HCT116 (cell line): ENCODE results near the gene PLB1.

Experiments
- FOSL1 ChIP-seq: IDR thresholded peaks from 2 replicates; pipeline ENCODE4 v1.6.1; 2012; ENCODE audit warnings: low read depth
- POLR2A ChIP-seq: IDR thresholded peaks from 2 replicates; pipeline ENCODE4 v1.7.0; 2011; ENCODE audit warnings: borderline replicate concordance; ENCODE audit not compliant: insufficient read depth, insufficient read length; ENCODE audit errors: extremely low read depth
- POLR2AphosphoS5 ChIP-seq: IDR thresholded peaks from 2 replicates; pipeline ENCODE4 v1.6.1; 2011; ENCODE audit warnings: mild to moderate bottlenecking, low read depth, low read length, moderate library complexity
- RAD21 ChIP-seq: IDR thresholded peaks from 2 replicates; pipeline ENCODE4 v1.6.1; 2012; ENCODE audit warnings: low read depth, mild to moderate bottlenecking
- TF ChIP-seq, protein P1 (sequence below): IDR thresholded peaks from 2 replicates; pipeline ENCODE4 v1.6.1; 2012
- TF ChIP-seq, protein P2 (sequence below), 3 experiments: fragments of 200-600 bp in 1 of 3; sonication (generic) in 1 of 3; IDR thresholded peaks in 2 of 3; conservative IDR thresholded peaks in 1 of 3; 2 replicates each; pipeline ENCODE4 v1.5.1; 2012 to 2017; ENCODE audit warnings: low read depth in 2 of 3, low read length in 2 of 3, antibody characterized with exemption in 1 of 3, borderline replicate concordance in 1 of 3, control low read depth in 1 of 3, mild to moderate bottlenecking in 1 of 3, mixed read lengths in 1 of 3, mixed run types in 1 of 3, moderate library complexity in 1 of 3; ENCODE audit not compliant: insufficient read depth in 1 of 3
- TF ChIP-seq, protein P3 (sequence below): IDR thresholded peaks from 2 replicates; pipeline ENCODE4 v1.6.1; 2012

DNA sequence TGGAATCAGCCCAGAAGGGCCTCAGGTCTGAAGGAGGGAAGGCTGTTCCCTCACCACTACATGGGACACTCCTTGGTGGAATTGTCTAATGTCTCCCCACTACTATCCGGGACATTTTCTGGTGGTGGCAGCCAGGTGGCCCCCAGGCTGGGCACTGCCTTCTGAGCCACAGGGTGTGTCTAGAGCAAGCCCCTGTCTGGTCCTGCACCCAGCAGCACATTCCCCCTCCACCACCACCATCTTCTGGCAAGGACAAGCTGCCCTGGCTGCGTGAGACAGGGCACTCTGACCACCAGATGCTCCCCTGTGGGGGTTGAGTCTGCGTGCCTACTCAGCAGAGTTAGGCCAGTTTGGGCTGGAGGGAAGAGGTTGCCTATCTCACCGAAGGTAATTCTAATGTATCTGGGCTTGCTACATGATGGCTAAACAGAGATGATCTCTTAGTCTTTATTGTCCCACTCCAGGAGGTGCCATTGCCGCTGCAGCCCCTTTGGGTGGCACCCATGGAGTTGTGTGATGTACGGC, 106.3 kb downstream of the PLB1 start:
- TF ChIP-seq, protein P1, sequence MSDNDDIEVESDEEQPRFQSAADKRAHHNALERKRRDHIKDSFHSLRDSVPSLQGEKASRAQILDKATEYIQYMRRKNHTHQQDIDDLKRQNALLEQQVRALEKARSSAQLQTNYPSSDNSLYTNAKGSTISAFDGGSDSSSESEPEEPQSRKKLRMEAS, result no peak
- TF ChIP-seq, protein P2, sequence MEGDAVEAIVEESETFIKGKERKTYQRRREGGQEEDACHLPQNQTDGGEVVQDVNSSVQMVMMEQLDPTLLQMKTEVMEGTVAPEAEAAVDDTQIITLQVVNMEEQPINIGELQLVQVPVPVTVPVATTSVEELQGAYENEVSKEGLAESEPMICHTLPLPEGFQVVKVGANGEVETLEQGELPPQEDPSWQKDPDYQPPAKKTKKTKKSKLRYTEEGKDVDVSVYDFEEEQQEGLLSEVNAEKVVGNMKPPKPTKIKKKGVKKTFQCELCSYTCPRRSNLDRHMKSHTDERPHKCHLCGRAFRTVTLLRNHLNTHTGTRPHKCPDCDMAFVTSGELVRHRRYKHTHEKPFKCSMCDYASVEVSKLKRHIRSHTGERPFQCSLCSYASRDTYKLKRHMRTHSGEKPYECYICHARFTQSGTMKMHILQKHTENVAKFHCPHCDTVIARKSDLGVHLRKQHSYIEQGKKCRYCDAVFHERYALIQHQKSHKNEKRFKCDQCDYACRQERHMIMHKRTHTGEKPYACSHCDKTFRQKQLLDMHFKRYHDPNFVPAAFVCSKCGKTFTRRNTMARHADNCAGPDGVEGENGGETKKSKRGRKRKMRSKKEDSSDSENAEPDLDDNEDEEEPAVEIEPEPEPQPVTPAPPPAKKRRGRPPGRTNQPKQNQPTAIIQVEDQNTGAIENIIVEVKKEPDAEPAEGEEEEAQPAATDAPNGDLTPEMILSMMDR (IDR thresholded peaks at IDR 0.05 in 2 of 3, conservative IDR thresholded peaks at IDR 0.05 in 1 of 3; ENCODE audit: borderline replicate concordance in 1 of 3, insufficient read depth in 1 of 3, low read depth in 2 of 3, low read length in 2 of 3), result no peak
- TF ChIP-seq FOSL1 (no peak), POLR2AphosphoS5 (no peak), POLR2A (no peak), RAD21 (no peak)
- TF ChIP-seq, protein P3, sequence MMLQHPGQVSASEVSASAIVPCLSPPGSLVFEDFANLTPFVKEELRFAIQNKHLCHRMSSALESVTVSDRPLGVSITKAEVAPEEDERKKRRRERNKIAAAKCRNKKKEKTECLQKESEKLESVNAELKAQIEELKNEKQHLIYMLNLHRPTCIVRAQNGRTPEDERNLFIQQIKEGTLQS, result no peak
